LNCaP clone FGC (cell line): ENCODE data around the gene CACNA1E.

Experiments used
- DNase-seq: peaks from one replicate; pipeline ENCODE4 v3.0.0-alpha.2; 2011; ENCODE audit warnings: low read depth
- H3K4me3 ChIP-seq: 2 replicates; pipeline ENCODE4 v1.5.1; 2011; ENCODE audit warnings: mild to moderate bottlenecking, low read depth, low read length, control low read depth
- TF ChIP-seq, protein P1 (sequence below): IDR thresholded peaks from 2 replicates; pipeline ENCODE4 v1.5.1; 2012; ENCODE audit warnings: mild to moderate bottlenecking; ENCODE audit not compliant: control insufficient read depth, insufficient read depth; ENCODE audit errors: extremely low read depth

CACNA1E gene

DNA sequence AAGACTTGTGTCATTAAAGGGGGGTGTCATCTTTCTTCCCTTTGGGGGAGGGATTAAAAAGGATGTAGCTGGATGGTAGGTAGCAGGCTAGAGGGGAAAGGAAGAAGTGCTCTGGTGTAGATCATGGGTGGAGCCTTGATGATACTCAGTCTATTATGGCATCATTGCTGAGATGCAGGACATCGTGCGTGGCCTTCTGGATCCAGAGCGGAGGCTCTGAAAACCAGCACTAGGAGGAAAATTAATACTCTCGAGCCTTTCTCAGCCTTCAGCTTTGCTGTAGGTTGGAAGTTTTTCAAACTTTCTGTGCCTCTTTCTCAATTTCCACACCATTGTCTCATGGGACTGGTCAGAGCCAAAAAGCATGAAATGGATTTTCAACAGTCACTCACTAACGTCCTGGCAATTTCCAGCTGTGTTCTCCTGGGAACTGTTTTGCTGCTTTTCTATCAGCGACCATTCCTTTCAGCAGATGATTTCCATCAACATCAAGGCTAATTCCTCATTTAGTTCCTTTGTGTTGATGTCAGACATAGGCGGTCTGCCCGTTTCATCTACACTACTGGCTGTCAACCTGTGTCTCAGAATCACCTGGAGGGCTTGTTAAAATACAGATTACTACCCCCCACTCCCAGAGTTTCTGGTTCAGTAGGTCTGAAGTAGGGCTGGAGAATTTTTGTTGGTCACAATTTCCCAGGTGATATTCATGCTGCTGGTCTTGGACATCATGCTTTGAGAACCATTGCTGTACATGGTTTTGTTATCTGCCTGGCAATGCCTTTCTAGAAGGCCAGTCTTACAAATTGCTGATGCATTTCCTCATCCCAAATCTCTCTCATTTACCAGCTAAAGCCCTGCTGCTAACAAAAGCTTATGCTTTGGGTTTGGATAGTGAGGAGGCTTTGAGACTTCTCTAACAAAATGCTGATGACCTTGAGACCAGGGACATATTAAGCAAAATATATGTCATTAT, 7.7 kb downstream of the CACNA1E start:
- no peak overlapping the region for H3K4me3 ChIP-seq
- DNase-seq: no peak
- TF ChIP-seq, protein P1, sequence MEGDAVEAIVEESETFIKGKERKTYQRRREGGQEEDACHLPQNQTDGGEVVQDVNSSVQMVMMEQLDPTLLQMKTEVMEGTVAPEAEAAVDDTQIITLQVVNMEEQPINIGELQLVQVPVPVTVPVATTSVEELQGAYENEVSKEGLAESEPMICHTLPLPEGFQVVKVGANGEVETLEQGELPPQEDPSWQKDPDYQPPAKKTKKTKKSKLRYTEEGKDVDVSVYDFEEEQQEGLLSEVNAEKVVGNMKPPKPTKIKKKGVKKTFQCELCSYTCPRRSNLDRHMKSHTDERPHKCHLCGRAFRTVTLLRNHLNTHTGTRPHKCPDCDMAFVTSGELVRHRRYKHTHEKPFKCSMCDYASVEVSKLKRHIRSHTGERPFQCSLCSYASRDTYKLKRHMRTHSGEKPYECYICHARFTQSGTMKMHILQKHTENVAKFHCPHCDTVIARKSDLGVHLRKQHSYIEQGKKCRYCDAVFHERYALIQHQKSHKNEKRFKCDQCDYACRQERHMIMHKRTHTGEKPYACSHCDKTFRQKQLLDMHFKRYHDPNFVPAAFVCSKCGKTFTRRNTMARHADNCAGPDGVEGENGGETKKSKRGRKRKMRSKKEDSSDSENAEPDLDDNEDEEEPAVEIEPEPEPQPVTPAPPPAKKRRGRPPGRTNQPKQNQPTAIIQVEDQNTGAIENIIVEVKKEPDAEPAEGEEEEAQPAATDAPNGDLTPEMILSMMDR: no peak

DNA sequence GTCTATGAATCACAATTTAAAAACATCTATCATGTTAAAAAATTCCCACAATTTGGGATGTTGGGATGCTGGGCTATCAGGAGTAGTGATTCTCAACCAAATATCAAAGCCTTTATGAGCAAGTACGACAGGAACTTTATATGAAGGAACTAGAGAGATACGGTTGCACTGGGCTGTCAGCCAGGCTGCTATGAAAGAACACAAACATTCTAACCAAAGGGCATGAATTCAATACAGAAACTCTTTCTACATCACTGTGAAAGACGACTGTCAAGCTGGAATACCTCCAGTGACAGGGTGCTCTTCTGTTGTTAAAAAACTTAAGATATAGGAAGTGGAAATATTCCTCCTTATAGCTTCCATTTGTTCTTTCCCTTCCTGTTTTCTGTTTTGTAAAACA, 9.8 kb downstream of the CACNA1E start:
- no peak for DNase-seq
- TF ChIP-seq, protein P1: no peak
- no peak overlapping the region for H3K4me3 ChIP-seq

DNA sequence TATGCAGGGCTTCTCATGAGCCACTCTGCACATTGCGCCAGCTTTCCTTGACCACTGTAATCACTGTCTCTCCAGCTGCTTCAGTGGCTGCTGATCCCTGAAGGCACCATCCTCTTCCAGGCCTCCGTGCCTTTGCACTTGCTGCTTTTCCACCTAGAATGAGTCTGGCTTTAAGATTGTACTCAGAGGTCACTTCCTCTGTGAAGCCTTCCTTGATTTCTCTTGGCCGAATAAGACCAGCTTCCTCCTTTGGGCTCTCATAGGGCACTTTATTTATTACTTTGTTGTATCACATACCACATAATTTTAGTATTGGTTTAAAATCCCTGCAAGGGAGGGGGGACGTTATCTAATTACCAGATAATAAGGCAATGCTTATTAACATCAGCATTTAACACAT, 10.6 kb downstream of the CACNA1E start:
- no peak overlapping the region for H3K4me3 ChIP-seq
- TF ChIP-seq, protein P1: no peak

DNA sequence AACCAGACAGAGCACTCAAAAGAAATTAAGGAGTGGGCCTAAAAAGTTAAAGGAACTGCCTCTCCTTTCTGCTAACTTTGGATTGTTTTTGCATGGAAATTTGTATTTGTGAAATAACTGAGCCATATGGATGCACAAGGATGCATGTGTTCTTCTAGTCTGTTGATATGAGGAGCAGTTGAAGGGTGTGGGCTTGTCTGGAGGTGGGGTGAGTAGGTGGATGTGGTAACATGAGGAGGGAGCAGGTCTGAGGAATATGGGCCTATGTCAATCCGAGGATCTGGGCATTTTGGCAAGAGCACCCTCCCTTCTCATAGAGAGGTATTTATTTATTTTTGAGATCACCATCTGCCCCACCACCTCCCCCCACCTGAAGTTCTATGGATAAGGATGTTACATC, 13.4 kb downstream of the CACNA1E start:
- H3K4me3 ChIP-seq: no peak overlapping the region
- TF ChIP-seq, protein P1: no peak
- DNase-seq: no peak

More for the DNA sequence above, 10.6 kb downstream of the CACNA1E start:
- no peak for DNase-seq

DNA sequence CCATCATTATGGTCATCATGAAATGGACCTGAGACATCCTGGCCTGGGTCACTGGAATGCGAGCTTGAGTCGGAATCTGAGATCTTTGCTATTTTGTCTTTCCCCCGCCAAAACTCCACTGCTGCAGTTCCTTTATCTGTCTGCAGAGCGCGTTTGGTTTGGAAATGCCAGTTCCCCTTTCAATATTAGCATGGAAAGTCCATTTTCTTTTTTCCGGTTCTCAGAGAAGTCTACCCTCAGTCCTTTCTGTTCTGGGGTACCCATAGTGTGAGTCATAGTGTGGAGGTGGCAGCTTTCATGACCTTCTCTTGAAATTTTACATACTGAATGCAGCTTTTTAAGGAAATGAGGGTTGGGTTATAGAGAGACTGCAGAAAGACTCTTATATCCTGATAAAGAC, 14.6 kb downstream of the CACNA1E start:
- DNase-seq: no peak
- no peak overlapping the region for H3K4me3 ChIP-seq
- TF ChIP-seq, protein P1: no peak

DNA sequence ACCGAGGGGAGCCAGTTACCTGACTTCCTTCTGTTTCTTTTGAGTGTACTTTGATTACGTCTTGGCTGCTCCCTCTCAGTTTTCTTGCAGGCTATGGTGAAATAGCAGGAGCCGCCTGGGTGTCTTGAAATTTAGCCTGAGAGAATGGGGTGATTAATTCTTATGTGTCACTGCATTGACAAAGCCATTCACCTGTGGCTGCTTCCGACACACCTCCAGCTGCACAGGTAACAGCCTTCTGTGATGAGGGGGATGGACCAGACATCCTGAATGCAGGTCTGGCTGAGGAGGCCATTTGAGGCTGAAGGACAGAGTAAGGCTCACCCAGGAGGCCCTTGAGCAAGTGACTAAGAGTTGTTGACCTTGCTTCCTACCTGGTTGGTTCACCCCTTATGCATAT, 16.5 kb downstream of the CACNA1E start:
- DNase-seq: no peak
- H3K4me3 ChIP-seq: no peak overlapping the region
- TF ChIP-seq, protein P1: no peak

DNA sequence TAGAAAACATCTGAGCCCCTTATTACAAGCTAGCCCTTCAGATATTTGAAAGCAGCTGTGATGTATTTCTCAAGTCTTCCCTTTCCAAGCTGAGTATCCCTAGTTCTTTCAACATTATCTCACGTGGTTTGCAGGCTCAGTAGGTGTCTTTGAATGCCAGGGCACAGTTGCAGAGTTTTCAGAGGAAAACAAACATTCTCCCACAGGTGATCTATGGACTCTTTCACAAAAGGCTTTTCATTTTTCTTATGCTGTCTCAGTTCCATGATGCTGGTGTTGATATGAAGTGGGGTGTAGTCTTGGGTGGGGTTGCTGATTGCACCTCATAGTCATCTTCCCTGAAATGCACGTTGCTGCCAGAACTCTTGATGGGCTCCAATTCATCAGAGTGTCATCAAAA, 17.3 kb downstream of the CACNA1E start:
- H3K4me3 ChIP-seq: no peak overlapping the region
- TF ChIP-seq, protein P1: no peak
- DNase-seq: no peak
